NCI-H345 (cell line): ENCODE results near the gene VPS26B.
"Not testable (repeated sequence)": the region's sequence is repeated elsewhere in the genome, so short reads cannot be mapped to it uniquely, and the experiment has no call there.

Source experiments
- DNase-seq: peaks from one replicate; lab custom pipeline; 2025; lab: John Stamatoyannopoulos, UW

VPS26B gene

DNA sequence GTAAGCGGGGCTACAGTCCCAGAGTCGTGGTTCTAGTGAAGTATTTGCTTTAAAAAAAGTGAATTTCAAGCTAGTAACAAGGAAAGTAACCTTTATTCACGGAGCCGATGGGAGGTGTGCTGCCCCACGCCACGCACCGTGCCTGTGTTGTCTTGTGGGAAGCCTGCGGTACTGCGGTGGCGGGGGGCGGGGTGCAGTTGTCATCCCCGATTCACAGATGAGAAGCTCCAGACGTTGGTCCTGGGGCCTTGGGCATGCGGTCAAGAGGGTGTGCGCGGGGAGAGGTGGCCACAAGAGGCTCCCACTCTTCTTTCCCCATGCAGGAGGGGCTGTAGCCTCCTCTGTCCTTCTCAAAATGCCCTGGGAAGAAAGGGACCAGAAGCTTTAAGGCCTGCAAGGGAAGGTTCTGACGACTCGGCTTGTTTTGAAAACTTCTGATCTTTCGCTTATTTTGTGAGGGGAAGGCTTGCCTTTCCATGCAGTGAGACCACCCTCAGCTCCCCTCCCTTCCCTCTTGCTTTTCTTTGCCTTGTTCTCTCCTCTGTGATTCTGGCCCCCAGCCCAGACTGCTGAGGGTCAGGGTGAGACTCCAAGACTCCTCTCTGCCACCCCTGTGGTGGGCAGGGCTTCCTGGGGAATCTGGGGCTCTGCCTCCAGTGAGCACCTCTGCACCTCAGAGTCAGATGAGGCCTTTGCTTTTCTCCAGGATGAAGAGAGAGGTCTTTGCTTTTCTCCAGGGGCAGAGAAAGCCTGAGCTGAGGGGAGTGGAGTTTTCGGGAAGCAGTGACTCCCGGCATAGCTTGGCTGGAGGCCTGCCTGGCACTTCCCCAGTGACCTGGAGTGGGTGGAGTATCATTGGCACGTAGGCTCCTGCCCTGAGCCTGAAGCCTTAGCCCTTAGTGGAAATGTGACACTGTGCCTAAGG is 57.9 kb downstream of the VPS26B start:
- no peak for DNase-seq

DNA sequence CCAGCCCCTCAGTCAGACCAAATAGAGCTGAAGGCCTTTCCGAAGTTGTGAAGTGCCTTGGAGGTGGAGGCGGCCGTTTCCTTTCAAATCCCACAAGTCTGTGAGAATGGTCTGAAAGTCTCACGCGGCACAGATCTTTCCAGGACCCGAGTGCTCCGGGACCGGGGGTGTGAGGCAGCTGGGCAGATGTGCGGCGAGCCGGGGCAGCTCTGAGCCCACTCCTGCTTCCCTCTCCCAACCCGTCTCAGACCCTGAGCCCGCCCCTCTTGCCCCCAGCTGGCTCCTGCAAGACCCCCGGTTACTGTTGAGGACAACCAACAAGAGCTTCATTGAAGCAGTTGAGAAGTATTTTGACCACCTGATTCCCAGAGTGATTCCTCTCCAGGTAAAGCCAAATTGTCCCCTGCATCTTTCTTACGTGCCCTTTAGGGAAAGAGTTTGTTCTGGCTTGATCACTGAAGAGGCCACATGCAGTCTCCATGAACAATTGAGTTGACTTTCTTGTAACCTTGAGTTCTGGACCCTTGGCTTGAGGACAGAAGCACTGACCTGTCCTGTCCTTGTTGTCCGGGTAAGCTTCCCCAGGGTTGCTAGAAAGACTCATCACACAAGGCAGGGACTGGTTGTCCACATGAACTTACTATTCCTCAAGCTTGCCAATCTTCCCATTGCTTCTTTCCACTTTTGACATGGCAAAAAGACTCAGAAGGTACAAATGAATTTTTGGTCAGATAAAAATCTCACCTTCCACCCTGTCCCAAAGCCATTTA is 59.2 kb downstream of the VPS26B start:
- no peak for DNase-seq

DNA sequence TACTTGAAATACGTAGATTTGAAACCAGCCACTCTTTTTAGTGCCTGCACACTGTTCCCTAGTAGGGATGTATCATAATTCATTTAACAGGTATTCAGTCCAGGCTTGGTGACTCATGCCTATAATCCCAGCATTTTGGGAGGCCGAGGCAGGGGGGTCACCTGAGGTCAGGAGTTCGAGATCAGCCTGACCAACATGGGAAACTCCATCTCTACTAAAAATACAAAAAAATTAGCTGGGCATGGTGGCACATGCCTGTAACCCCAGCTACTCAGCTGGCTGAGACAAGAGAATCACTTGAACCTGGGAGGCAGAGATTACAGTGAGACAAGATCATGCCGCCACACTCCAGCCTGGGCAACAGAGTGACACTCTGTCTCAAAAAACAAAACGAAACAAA is 59.9 kb downstream of the VPS26B start:
- DNase-seq = not testable (repeated sequence)

DNA sequence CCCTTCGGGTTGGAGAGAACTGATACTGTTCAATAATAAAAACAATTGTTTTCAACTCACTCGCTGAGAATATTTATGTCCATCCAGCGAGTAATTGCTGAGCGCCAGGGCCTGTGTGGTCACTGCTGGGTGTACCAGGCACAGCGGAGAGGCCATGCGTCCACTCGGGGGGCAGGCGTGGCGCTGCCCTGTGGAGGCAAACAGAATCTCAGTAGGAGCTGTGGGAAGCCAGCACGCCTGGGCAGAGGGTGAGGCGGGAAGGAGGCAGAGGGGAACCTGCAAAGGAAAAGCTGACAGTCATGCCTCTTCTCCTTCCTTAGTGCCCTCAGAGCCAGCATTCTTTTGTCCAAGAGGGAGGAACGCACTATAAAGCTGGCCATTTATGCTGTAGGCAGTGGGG is 63.1 kb downstream of the VPS26B start:
- no peak for DNase-seq

DNA sequence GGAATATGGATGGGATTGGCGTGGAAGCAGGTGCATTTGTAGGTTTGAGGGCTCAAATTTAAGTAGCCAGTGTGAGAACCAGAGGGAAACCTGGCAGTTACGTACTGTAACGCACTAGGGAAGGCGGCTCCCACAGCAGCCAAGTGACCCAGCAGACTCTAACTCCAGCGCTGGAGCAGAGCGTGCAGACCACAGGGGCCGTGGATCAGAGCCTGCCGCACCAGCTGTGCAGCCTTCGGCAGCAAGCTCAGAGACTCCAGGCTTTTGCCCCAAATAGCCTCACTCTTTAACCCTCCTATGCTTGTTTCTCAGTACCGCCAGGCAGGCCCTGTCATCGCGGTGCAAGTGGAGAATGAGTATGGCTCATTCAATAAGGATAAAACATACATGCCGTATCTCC is 64.0 kb downstream of the VPS26B start:
- no peak for DNase-seq

DNA sequence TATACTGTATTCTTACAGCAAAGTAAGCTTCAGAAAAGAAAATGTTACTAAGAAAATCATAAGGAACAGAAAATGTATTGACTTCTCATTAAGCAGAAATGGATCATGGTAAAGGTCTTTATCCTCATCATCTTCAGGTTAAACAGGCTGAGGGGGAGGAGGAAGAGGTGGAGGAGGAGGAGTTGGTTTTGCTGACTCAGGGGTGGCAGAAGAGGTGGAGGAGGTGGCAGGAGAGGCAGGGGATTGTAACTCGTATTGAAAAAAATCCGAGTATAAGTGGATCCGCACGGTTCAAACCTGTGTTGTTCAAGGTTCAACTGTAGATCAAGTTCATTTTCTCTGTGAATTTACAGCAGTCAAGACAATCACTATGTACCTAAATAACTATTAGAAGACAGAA is 64.7 kb downstream of the VPS26B start:
- no peak for DNase-seq

DNA sequence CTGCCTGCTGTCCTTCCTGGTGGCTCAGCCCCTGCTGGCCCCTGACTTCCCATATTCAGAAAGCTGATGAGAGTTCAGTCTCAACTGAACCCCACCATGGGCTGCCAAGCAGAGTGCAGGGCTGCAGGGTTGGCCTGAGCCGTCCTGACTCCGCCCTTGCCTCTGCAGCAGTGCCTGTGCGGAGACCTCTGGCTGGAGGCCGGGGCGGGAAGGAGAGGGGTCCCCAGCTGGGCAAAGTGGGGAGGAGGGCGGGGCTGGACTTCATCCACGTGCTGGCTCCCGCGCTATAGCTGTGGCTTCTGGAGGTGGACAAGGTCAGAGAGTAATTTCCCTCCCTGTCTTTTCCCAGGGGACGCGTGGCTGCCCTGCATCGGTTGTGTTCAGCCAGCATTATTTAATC is 65.3 kb downstream of the VPS26B start:
- no peak for DNase-seq

DNA sequence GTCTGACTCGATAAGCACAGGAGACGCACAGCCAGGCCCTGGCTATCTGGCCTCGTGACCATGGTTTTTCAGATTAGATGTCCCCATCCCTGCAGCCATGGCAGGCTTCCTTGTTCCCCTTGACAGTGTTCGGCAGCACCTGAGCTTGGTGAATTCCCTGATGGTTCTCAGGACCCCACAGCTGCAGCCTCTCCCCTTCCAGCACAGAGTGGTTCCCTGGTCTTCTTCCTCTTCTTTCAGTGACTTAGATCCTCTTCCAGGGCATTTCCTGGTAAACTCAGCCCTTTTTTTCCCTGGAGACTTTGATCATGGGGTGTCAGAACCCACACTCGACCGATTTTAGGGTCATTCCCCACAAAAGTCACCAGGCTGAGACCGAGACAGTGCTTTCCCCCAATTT is 66.2 kb downstream of the VPS26B start:
- no peak for DNase-seq

DNA sequence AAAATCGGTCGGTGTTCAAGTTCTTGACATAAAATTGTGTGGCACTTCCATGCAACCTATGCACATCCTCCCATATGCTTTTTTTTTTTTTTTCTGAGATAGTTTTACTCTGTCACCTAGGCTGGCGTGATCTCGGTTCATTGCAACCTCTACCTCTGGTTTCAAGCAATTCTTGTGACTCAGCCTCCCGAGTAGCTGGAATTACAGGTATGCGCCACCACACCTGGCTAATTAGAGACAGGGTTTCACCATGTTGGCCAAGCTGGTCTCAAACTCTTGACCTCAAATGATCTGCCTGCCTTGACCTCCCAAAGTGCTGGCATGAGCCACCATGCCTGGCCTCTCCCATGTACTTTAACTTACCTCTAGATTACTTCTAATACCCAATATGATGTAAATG is 66.7 kb downstream of the VPS26B start:
- DNase-seq = no peak

DNA sequence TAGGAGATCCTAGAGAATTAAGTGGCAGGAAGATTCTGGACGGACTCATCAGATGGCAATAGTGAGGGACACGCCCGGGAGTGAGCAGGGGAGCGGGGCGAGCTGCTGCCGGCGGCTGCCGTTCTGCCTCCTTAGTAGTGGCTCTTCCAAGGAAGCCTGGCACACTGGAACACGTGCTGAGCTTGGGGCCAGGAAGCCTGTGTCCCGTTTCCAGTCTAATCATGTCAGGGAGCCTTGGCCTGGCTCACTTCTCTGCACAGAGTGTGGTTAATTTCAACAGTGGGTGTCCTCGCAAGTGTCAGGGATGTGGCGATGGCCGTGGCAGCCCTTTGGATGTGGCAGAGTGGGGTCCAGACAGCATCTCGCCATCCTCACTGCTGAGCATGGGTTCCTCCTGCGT is 68.2 kb downstream of the VPS26B start:
- no peak for DNase-seq

DNA sequence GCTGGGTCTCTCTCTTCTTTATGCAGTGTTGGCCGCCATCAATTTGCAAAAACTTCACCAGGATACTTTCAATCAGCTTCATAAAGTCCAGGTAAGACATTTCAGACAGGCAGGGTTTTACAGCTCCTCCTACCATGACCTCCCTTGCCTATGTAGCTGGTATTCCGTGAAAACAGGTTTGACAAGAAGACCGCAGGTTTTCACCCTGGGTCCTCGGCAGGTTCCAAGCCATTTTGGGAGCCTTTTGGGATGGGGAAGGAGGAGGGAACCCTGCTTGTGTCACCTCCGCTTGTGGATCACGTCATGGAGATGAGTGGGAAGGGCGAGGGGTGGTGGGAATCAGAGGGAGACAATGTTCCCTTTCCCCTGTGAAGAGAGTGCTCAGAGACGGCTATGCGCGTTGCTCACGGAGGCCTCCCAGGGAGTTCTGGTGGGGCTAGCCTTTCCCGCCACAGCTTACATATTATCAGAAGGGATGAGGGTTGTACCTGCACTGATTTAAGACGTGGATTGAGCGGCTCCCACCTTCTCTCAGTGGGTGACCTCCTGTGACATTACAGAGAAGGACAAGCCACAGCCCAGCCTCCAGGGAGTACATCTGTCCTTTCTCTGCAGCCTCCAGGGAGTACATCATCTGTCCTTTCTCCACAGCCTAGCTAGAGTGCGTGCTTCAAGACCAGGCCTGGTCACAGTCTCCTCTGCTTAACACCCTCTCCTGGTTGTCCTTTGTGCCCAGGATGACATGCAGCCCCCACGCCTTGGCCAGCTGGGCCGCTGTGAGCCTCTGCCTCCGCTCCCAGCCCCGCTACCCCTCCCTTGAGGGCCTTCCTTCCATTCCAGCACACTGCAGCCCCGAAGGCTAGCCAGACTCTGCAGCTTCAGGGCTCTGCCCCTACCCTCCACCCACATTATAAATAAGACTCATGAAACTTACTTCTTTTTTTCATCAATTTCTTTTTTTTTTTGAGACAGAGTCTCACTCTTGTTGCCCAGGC is 68.9 kb downstream of the VPS26B start:
- DNase-seq = no peak

DNA sequence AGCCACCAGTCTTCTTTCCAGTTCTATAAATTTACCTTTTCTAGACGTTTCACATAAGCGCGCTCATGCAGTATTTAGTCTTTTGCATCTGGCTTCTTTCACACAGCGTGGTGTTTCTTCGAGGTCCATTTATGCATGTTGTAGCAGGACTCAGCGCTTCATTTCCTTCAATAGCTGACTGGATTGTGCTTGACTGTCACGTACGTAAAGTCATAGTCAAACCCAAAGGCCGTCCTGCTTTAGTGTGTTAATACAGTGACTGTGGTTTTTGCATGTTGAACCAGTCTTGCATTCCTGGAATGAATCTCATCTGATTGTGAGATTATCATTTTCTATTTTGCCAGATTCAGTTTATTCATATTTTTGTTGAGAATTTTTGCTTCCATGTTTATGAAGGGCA is 70.2 kb downstream of the VPS26B start:
- DNase-seq = no peak
